Upper lobe of left lung (tissue), 6 donors: Measurements from ENCODE around the gene TTC23. TPM values are rescaled to one million over a fixed set of nuclear protein-coding genes. Genes with fewer than 3 reads are reported as not detected.
"Not testable (repeated sequence)": the region's sequence is repeated elsewhere in the genome, so short reads cannot be mapped to it uniquely, and the experiment has no call there.

Experiments
- ATAC-seq, 2 donors: fragments of 200-7000 bp; cut with Tn5 transposase; one replicate each; pipeline ENCODE4 v1.9.1; 2022; ENCODE audit warnings: mild to moderate bottlenecking in 2 of 2, moderate library complexity in 2 of 2; ENCODE audit not compliant: low FRiP score in 2 of 2
- DNase-seq, 2 donors: peaks; one replicate each; pipeline ENCODE4 v3.0.0-alpha.2; 2019 to 2020
- H3K27ac ChIP-seq, 4 donors: fragments of 200-600 bp; sonication (generic); one replicate each; pipeline ENCODE4 v1.5.1; 2016 to 2019
- H3K27me3 ChIP-seq, 4 donors: fragments of 200-600 bp; sonication (generic); one replicate each; pipeline ENCODE4 v1.5.1; 2017 to 2019
- H3K36me3 ChIP-seq, 4 donors: fragments of 200-600 bp; sonication (generic); one replicate each; pipeline ENCODE4 v1.5.1; 2016 to 2019
- H3K4me1 ChIP-seq, 4 donors: fragments of 200-600 bp; sonication (generic); one replicate each; pipeline ENCODE4 v1.5.1; 2018 to 2019
- H3K4me3 ChIP-seq, 4 donors: fragments of 200-600 bp; sonication (generic); one replicate each; pipeline ENCODE4 v1.5.1; 2017 to 2019; ENCODE audit warnings: mild to moderate bottlenecking in 2 of 4, moderate library complexity in 1 of 4
- H3K9me3 ChIP-seq, 4 donors: fragments of 200-600 bp; sonication (generic); one replicate each; pipeline ENCODE4 v1.5.1; 2018 to 2019
- EP300 ChIP-seq, 4 donors: sonication (generic); formaldehyde crosslinking; IDR thresholded peaks; one replicate each; pipeline ENCODE4 v1.5.1; 2017; ENCODE audit warnings: antibody characterized with exemption in 4 of 4, control low read depth in 2 of 4
- POLR2A ChIP-seq, 4 donors: fragments of 450-650 bp; IDR thresholded peaks; one replicate each; pipeline ENCODE4 v1.5.1; 2016 to 2017; ENCODE audit warnings: antibody characterized with exemption in 4 of 4, mild to moderate bottlenecking in 2 of 4
- POLR2AphosphoS5 ChIP-seq, 2 donors: sonication (generic); formaldehyde crosslinking; IDR thresholded peaks; one replicate each; pipeline ENCODE4 v1.5.1; 2017; ENCODE audit warnings: antibody characterized with exemption in 2 of 2
- WGBS, 2 donors: methylation state at CpG; one replicate each; pipeline ENCODE4 v1.1.5; 2017 to 2018; 5-methylcytosine and 5-hydroxymethylcytosine counted together
- total RNA-seq, 6 donors: library from RNA; depleted of rRNA in 4 of 6; stranded (reverse); fragments of >200 nt in 4 of 6; gene quantifications; one replicate each; pipeline versions ENCODE4 v1.1.0 to v1.2.1, GENCODE V29; 2016 to 2021
- TF ChIP-seq, protein P1 (sequence below), 6 experiments: fragments of 450-650 bp in 4 of 6; fragments of 200-600 bp in 2 of 6; sonication (generic) in 2 of 6; IDR thresholded peaks; one replicate each; pipeline ENCODE4 v1.5.1; 2016 to 2019; ENCODE audit warnings: antibody characterized with exemption in 6 of 6
- donor health status: DM: no; HTN: no; CAD: no; lungs with moderate emphysema.
- donor health status: DM: no; HTN: yes; CAD: no; lungs with severe emphysema.

The TTC23 gene
- total RNA-seq, 6 donors from 2014 or later, result 6.2 to 28.0 (median 15.3) TPM

DNA sequence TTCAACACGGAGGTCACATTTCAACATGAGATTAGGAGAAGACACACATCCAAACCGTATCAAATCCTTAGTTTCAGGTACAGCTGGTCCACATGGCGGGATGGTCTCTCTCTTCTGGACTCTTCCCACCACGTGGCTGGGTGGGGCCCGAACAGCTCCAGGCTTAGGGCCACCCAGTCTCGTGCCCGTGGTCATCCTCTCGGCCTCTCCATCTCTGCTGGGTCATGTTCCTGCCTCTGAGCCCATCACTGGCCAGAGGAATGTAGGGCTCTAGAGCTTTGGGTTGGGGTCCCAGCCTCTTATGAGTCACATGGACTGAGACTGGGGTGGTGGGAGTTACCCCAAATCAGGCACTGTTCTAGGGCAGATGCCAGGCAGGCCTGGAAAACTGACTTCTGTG lies 132.3 kb downstream of the TTC23 start:
- no peaks in the 10 kb centered on the region for H3K9me3 ChIP-seq
- DNase-seq (no peak), ATAC-seq (no peak)
- no peaks in the 10 kb centered on the region for H3K27me3 ChIP-seq
- 86 to 92% methylated on average over 5 to 8 of the region's 8 CpGs for WGBS, 2 donors
- TF ChIP-seq, protein P1, sequence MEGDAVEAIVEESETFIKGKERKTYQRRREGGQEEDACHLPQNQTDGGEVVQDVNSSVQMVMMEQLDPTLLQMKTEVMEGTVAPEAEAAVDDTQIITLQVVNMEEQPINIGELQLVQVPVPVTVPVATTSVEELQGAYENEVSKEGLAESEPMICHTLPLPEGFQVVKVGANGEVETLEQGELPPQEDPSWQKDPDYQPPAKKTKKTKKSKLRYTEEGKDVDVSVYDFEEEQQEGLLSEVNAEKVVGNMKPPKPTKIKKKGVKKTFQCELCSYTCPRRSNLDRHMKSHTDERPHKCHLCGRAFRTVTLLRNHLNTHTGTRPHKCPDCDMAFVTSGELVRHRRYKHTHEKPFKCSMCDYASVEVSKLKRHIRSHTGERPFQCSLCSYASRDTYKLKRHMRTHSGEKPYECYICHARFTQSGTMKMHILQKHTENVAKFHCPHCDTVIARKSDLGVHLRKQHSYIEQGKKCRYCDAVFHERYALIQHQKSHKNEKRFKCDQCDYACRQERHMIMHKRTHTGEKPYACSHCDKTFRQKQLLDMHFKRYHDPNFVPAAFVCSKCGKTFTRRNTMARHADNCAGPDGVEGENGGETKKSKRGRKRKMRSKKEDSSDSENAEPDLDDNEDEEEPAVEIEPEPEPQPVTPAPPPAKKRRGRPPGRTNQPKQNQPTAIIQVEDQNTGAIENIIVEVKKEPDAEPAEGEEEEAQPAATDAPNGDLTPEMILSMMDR (IDR thresholded peaks at IDR 0.05), result no peak
- TF ChIP-seq POLR2A (IDR thresholded peaks at IDR 0.05), result no peak
- no peak for TF ChIP-seq EP300 (IDR thresholded peaks at IDR 0.05)
- no peak for TF ChIP-seq POLR2AphosphoS5 (IDR thresholded peaks at IDR 0.05)
- H3K36me3 ChIP-seq, result peaks cover 0 to 14% (median 0%) of the 10 kb centered on the region in 4 donors
- H3K4me1 ChIP-seq, result no peaks in the 10 kb centered on the region
- no peak overlapping the region for H3K4me3 ChIP-seq
- H3K27ac ChIP-seq, result no peak overlapping the region

DNA sequence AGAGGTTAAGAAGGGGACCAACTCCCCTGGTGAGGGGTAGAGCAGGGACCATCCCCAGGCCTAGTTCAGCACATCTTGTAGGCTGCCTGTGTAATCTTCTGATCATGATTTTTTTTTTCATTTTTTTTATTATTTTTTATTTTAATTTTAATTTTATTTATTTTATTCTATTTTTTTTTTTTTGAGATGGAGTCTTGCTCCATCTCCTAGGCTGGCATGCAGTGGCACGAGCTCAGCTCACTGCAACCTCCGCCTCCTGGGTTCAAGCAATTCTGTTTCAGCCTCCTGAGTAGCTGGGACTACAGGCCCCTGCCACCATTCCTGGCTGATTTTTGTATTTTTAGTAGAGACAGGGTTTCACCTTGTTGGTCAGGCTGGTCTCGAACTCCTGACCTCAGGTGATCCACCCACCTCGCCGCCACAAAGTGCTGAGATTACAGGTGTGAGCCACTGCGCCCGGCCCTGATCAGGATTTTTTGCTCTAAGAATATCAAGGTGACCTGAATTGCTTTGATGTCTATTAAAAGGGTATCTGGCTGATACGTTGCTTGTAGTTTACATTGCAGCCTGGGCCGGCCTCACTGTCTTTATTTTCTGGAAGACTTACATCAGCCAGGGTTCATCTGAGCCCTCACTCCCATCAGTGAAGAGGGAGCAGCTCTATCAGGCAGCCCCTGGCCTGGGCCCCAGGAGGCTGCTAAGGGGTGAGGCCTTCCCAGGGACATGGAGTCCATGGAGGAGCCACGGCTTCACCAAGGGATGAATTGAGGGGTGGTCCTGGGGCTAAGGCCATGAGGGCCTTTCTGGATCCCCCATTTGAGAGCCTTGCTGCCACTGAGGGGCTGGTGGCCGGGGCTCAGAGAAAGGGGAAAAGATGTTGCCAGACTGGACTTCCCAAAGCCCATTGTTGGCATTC lies 133.8 kb downstream of the TTC23 start:
- no peaks in the 10 kb centered on the region for H3K4me1 ChIP-seq

DNA sequence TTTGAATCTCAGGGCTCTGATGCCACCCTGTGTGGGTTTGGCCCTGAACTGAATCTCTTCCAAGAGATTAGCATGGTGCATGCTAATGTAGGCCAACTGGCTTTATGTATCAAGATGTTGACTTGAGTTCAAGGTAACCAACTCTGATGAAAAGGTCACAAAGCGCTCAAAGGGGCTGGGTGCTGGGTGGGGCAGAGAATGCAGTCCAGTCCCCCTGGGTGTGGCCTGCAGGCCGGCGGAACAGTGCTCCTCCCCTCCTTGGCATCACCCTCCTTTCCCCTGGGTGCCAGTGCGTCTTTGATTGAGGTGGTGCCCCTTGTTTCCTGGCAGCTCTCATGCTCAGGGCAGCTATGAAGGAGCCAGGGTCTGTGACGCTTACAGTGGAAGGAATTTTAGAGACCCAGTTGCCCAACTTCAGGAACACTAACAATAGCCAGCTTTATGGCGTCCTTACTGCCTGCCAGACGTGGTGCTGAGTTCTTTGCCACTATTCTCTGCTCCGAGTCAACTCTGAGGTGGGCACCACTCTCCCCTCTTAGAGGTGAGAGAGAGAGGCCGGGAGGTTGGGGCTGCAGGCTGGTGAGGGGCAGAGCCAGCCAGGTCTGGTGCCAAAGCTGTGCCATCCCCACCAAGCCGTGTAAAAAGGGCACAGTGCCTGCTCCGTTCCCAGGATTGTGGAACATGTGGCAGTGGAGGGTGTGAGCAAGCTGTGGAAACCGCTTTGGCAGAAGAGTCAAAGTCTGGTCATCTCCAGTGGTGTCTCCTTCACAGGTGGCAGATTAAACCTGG lies 134.7 kb downstream of the TTC23 start:
- H3K4me3 ChIP-seq, result no peak overlapping the region
- no peak overlapping the region for H3K27ac ChIP-seq
- no peaks in the 10 kb centered on the region for H3K4me1 ChIP-seq
- H3K36me3 ChIP-seq, result peaks cover 0 to 14% (median 0%) of the 10 kb centered on the region in 4 donors
- 75 to 87% methylated on average over 7 to 12 of the region's 12 CpGs for WGBS, 2 donors
- H3K9me3 ChIP-seq, result no peaks in the 10 kb centered on the region
- H3K27me3 ChIP-seq, result no peaks in the 10 kb centered on the region
- DNase-seq, result no peak
- no peak for TF ChIP-seq POLR2AphosphoS5 (IDR thresholded peaks at IDR 0.05)
- no peak for TF ChIP-seq POLR2A (IDR thresholded peaks at IDR 0.05)
- no peak for TF ChIP-seq EP300 (IDR thresholded peaks at IDR 0.05)
- TF ChIP-seq, protein P1 (IDR thresholded peaks at IDR 0.05), result no peak
- ATAC-seq, result peak in 1 of 2 donors; percentile 6

More for the DNA sequence above, 133.8 kb downstream of the TTC23 start:
- no peaks in the 10 kb centered on the region for H3K9me3 ChIP-seq
- WGBS, 2 donors, result 87 to 89% methylated on average over 11 of the region's 11 CpGs
- peaks cover 0 to 14% (median 0%) of the 10 kb centered on the region in 4 donors for H3K36me3 ChIP-seq
- H3K27me3 ChIP-seq, result no peaks in the 10 kb centered on the region
- DNase-seq (no peak), ATAC-seq (no peak)
- H3K4me3 ChIP-seq, result no peak overlapping the region
- TF ChIP-seq POLR2A (IDR thresholded peaks at IDR 0.05) (no peak), EP300 (IDR thresholded peaks at IDR 0.05) (no peak), POLR2AphosphoS5 (IDR thresholded peaks at IDR 0.05) (no peak)
- TF ChIP-seq, protein P1 (IDR thresholded peaks at IDR 0.05), result no peak
- H3K27ac ChIP-seq, result no peak overlapping the region

DNA sequence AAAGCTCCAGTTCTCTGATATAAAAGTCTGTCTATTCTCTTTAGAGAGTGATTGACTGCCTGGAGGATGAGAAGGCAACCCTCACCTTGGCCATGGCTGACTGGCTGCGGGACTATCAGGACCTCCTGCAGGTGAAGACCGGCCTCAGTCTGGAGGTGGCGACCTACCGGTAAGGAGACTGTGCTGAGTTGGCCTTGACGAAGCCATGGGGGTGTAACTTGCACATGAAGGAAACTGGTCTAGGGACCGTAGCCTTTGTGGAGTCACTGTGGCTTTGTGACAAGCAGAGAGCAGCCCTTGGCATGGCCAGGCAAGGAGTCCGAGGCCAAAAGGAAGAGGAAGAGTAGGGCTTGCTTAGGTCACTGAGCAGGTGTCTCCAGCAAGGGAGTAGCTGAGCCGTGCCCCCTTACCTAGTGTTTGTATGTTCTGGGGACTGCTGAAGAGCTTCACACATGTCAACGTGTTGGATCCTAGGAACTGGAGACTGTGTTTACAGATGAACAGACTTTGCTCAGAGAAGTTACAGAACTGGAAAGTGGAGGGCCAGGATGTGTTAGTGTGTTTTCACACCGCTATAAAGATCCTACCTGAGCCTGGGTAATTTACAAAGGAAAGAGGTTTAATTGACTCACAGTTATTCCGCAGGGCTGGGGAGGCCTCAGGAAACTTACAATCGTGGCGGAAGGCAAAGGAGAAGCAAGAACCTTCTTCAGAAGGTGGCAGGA lies 135.7 kb downstream of the TTC23 start:
- H3K4me3 ChIP-seq, result no peak overlapping the region
- WGBS, 2 donors, result 91% methylated on average over 9 to 13 of the region's 13 CpGs
- peaks cover 0 to 7% (median 0%) of the 10 kb centered on the region in 4 donors for H3K36me3 ChIP-seq
- TF ChIP-seq EP300 (IDR thresholded peaks at IDR 0.05) (no peak), POLR2A (IDR thresholded peaks at IDR 0.05) (no peak), POLR2AphosphoS5 (IDR thresholded peaks at IDR 0.05) (no peak)
- TF ChIP-seq, protein P1 (IDR thresholded peaks at IDR 0.05), result no peak
- no peak for DNase-seq
- ATAC-seq, result no peak
- no peaks in the 10 kb centered on the region for H3K4me1 ChIP-seq
- H3K9me3 ChIP-seq, result no peaks in the 10 kb centered on the region
- H3K27me3 ChIP-seq, result no peaks in the 10 kb centered on the region
- H3K27ac ChIP-seq, result no peak overlapping the region

DNA sequence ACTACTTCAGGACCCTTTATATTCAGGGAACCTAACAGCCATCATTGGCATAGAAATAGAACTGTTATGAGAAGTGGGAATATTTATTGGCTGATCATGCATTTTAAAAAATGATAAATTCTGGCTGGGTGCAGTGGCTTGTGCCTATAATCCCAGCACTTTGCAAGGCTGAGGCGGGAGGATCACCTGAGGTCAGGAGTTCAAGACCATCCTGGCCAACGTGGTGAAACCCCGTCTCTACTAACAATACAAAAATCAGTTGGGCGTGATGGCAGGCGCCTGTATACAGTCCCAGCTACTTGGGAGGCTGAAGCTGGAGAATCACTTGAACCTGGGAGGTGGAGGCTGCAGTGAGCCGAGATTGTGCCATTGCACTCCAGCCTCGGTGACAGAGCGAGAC lies 137.7 kb downstream of the TTC23 start:
- not testable (repeated sequence) for H3K4me1 ChIP-seq, DNase-seq, H3K27me3 ChIP-seq, H3K27ac ChIP-seq, H3K4me3 ChIP-seq, ATAC-seq, H3K36me3 ChIP-seq, H3K9me3 ChIP-seq
- WGBS, 2 donors, result 91 to 93% methylated on average over 8 of the region's 8 CpGs
